Measurements from ENCODE around the gene POLR2A. TPM values are rescaled to one million over a fixed set of nuclear protein-coding genes. Genes with fewer than 3 reads are reported as not detected.
A peak's percentile ranks its signal among the peaks of the same experiment; 100 is the strongest.

POLR2A gene
- 32.7 and 51.4 TPM in 2 replicates for total RNA-seq (ENCODE audit: low replicate concordance)

- peak within 1 kb of the TSS; percentile 76 for H3K9ac ChIP-seq
- TF ChIP-seq, protein P1, sequence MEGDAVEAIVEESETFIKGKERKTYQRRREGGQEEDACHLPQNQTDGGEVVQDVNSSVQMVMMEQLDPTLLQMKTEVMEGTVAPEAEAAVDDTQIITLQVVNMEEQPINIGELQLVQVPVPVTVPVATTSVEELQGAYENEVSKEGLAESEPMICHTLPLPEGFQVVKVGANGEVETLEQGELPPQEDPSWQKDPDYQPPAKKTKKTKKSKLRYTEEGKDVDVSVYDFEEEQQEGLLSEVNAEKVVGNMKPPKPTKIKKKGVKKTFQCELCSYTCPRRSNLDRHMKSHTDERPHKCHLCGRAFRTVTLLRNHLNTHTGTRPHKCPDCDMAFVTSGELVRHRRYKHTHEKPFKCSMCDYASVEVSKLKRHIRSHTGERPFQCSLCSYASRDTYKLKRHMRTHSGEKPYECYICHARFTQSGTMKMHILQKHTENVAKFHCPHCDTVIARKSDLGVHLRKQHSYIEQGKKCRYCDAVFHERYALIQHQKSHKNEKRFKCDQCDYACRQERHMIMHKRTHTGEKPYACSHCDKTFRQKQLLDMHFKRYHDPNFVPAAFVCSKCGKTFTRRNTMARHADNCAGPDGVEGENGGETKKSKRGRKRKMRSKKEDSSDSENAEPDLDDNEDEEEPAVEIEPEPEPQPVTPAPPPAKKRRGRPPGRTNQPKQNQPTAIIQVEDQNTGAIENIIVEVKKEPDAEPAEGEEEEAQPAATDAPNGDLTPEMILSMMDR (IDR thresholded peaks at IDR 0.05) = no peak
- no peak for TF ChIP-seq EZH2phosphoT487 (IDR thresholded peaks at IDR 0.05)
- no peak for TF ChIP-seq EZH2 (IDR thresholded peaks at IDR 0.05)
- Mint-ChIP-seq H3K9me3 (no peaks in the 10 kb centered on the region), H3K36me3 (peaks cover 19% of the 10 kb centered on the region), H3K27me3 (ENCODE audit: insufficient read depth, low read depth) (peaks cover 9% of the 10 kb centered on the region), H3K4me3 (peak within 1 kb of the TSS; percentile 96), H3K4me1 (peaks cover 68% of the 10 kb centered on the region), H3K27ac (peak within 1 kb of the TSS; percentile 100)
- H2AFZ ChIP-seq (replicated peaks) = peak within 1 kb of the TSS; percentile 88
- H4K20me1 ChIP-seq (ENCODE audit: low read depth) = peaks cover 46% of the 10 kb centered on the region
- peak; percentile 99 for DNase-seq (ENCODE audit: low spot score)
- H3K4me2 ChIP-seq = peak within 1 kb of the TSS; percentile 99
- no peaks in the 10 kb centered on the region for H3K27me3 ChIP-seq
- peak within 1 kb of the TSS; percentile 97 for H3K27ac ChIP-seq
- peak within 1 kb of the TSS; percentile 60 for H3K4me3 ChIP-seq
- peaks cover 30% of the 10 kb centered on the region for H3F3A ChIP-seq (ENCODE audit: low read depth)
- H3K4me1 ChIP-seq = peaks cover 30% of the 10 kb centered on the region
- peaks cover 59% of the 10 kb centered on the region for H3K79me2 ChIP-seq (ENCODE audit: low read depth)
- no peaks in the 10 kb centered on the region for H3K9me3 ChIP-seq (ENCODE audit: low read depth)
- no peaks in the 10 kb centered on the region for H3K36me3 ChIP-seq
Observed at GRCh38 chr17:7484067-7484918, at the start of gene POLR2A. Gene POLR2A (plus strand): TSS chr17:7484366.

GRCh38 chr17:7435676-7436555 is 48.2 kb upstream of the POLR2A start:
- peak overlapping the region; percentile 90 for H3K4me3 Mint-ChIP-seq
- H3K9ac ChIP-seq = no peak overlapping the region
- H3K9me3 Mint-ChIP-seq = no peaks in the 10 kb centered on the region
- H3K36me3 ChIP-seq = no peaks in the 10 kb centered on the region
- peaks cover 36% of the 10 kb centered on the region for H3F3A ChIP-seq (ENCODE audit: low read depth)
- H2AFZ ChIP-seq (replicated peaks) = peak overlapping the region; percentile 21
- no peaks in the 10 kb centered on the region for H3K79me2 ChIP-seq (ENCODE audit: low read depth)
- DNase-seq (ENCODE audit: low spot score) = peak; percentile 63
- H3K4me2 ChIP-seq = peak overlapping the region; percentile 93
- peak; percentile 34 for TF ChIP-seq EZH2phosphoT487 (IDR thresholded peaks at IDR 0.05)
- TF ChIP-seq EZH2 (IDR thresholded peaks at IDR 0.05) = peak; percentile 58
- TF ChIP-seq, protein P1 (IDR thresholded peaks at IDR 0.05) = no peak
- H3K4me1 ChIP-seq = peaks cover 20% of the 10 kb centered on the region
- H3K27ac Mint-ChIP-seq = no peak overlapping the region
- no peak overlapping the region for H3K27ac ChIP-seq
- no peaks in the 10 kb centered on the region for H4K20me1 ChIP-seq (ENCODE audit: low read depth)
- no peaks in the 10 kb centered on the region for H3K9me3 ChIP-seq (ENCODE audit: low read depth)
- peak overlapping the region; percentile 74 for H3K4me3 ChIP-seq
- no peaks in the 10 kb centered on the region for H3K36me3 Mint-ChIP-seq
- peaks cover 31% of the 10 kb centered on the region for H3K4me1 Mint-ChIP-seq
- H3K27me3 Mint-ChIP-seq (ENCODE audit: insufficient read depth, low read depth) = peaks cover 38% of the 10 kb centered on the region
- peaks cover 50% of the 10 kb centered on the region for H3K27me3 ChIP-seq

- Histone ChIP-seq H3K36me3 (no peaks in the 10 kb centered on the region), H3F3A (ENCODE audit: low read depth) (peaks cover 43% of the 10 kb centered on the region), H3K4me3 (peak overlapping the region; percentile 74), H3K4me2 (peak overlapping the region; percentile 93), H3K27ac (no peak overlapping the region), H3K27me3 (peaks cover 58% of the 10 kb centered on the region), H4K20me1 (ENCODE audit: low read depth) (no peaks in the 10 kb centered on the region), H3K4me1 (peaks cover 20% of the 10 kb centered on the region), H3K9ac (no peak overlapping the region), H2AFZ (replicated peaks) (peak overlapping the region; percentile 72), H3K9me3 (ENCODE audit: low read depth) (no peaks in the 10 kb centered on the region), H3K79me2 (ENCODE audit: low read depth) (no peaks in the 10 kb centered on the region)
- peak; percentile 96 for DNase-seq (ENCODE audit: low spot score)
- Mint-ChIP-seq H3K36me3 (no peaks in the 10 kb centered on the region), H3K4me3 (peak overlapping the region; percentile 85), H3K27ac (no peak overlapping the region), H3K4me1 (peaks cover 38% of the 10 kb centered on the region), H3K27me3 (ENCODE audit: insufficient read depth, low read depth) (peaks cover 38% of the 10 kb centered on the region), H3K9me3 (no peaks in the 10 kb centered on the region)
- TF ChIP-seq EZH2 (IDR thresholded peaks at IDR 0.05) = no peak
- TF ChIP-seq, protein P1 (IDR thresholded peaks at IDR 0.05) = peak; percentile 78
Observed at GRCh38 chr17:7436556-7437368, 47.4 kb upstream of the POLR2A start.

All from neural progenitor cell (in vitro differentiated cells).